ENCODE data around the gene TEF. TPM values are rescaled to one million over a fixed set of nuclear protein-coding genes. Genes with fewer than 3 reads are reported as not detected.
A peak's percentile ranks its signal among the peaks of the same experiment; 100 is the strongest.

Gene TEF
- total RNA-seq, 2 experiments from 2014 or later: 1.4 to 1.6 TPM

- ChIA-PET POLR2A (interaction anchor here (0.6 to 3.0 kb wide), 26 partner anchors 9 to 333 kb away, joined by 3 to 57 read pairs (median 4); partner anchors contain the start of genes ACO2, DESI1, PHF5A and PMM1), CTCF (interaction anchor here (0.5 to 2.4 kb wide), 8 partner anchors 21 to 653 kb away, joined by 3 to 18 read pairs (median 6); partner anchors contain the start of genes ACO2 and PHF5A)
- Mint-ChIP-seq H3K4me3 (peak overlapping the region; percentile 94), H3K27ac (peak overlapping the region; percentile 98), H3K27me3 (no peaks in the 10 kb centered on the region), H3K4me1 (ENCODE audit: low read depth) (peaks cover 24% of the 10 kb centered on the region), H3K9me3 (no peaks in the 10 kb centered on the region), H3K36me3 (peaks cover 19% of the 10 kb centered on the region)
- intact Hi-C loops (cut with micrococcal nuclease): loop anchor here (1.0 to 10.0 kb wide), 6 partner anchors 21 to 590 kb away; partner anchors contain the start of genes DESI1, EP300, PHF5A and POLR3H
- DNase-seq: peak; percentile 70
These were observed 65.9 kb downstream of the TEF start for GRCh38 chr22:41447435-41448188.

GRCh38 chr22:41448189-41448808 lies 66.6 kb downstream of the TEF start:
- Mint-ChIP-seq H3K27ac (peak overlapping the region; percentile 98), H3K9me3 (no peaks in the 10 kb centered on the region), H3K4me1 (ENCODE audit: low read depth) (peaks cover 17% of the 10 kb centered on the region), H3K4me3 (peak overlapping the region; percentile 94), H3K27me3 (no peaks in the 10 kb centered on the region), H3K36me3 (peaks cover 15% of the 10 kb centered on the region)
- ChIA-PET CTCF (interaction anchor here (0.6 to 1.8 kb wide), 8 partner anchors 20 to 204 kb away, joined by 3 to 12 read pairs (median 4); partner anchors contain the start of genes ACO2 and PHF5A), POLR2A (interaction anchor here (0.7 to 2.5 kb wide), 12 partner anchors 11 to 173 kb away, joined by 3 to 33 read pairs (median 4); partner anchors contain the start of genes ACO2, PHF5A, PMM1 and RANGAP1)
- peak; percentile 95 for DNase-seq
- intact Hi-C loops (cut with micrococcal nuclease): loop anchor here (1.0 to 10.0 kb wide), 6 partner anchors 20 to 591 kb away; partner anchors contain the start of genes DESI1, EP300, PHF5A and POLR3H

Other genes with a start within 250 kb of the TEF start
- gene L3MBTL2, start 176.6 kb upstream of the TEF start, total RNA-seq: 10 to 100 TPM; 27.3 to 31.0 TPM
- under 1 TPM; 0.12 to 0.21 TPM for gene CHADL, start 141.0 kb upstream of the TEF start, total RNA-seq
- 100 to 1,000 TPM; 154 to 156 TPM for gene RANGAP1, start 95.8 kb upstream of the TEF start, total RNA-seq
- 10 to 100 TPM; 37.7 to 39.3 TPM for gene ZC3H7B, start 80.4 kb upstream of the TEF start, total RNA-seq
- 10 to 100 TPM; 34.2 TPM for gene TOB2, start 64.9 kb downstream of the TEF start, total RNA-seq
- 10 to 100 TPM; 55.4 to 60.0 TPM for gene PHF5A, start 86.8 kb downstream of the TEF start, total RNA-seq
- 100 to 1,000 TPM; 103 to 105 TPM for gene ACO2, start 87.2 kb downstream of the TEF start, total RNA-seq
- gene POLR3H, start 162.5 kb downstream of the TEF start, total RNA-seq: 10 to 100 TPM; 23.3 to 23.8 TPM
- not detected for gene CSDC2, start 179.1 kb downstream of the TEF start, total RNA-seq
- gene PMM1, start 207.9 kb downstream of the TEF start, total RNA-seq: 10 to 100 TPM; 45.1 to 46.4 TPM
- 10 to 100 TPM; 55.5 to 57.9 TPM for gene DESI1, start 239.1 kb downstream of the TEF start, total RNA-seq
- gene XRCC6, start 239.4 kb downstream of the TEF start, total RNA-seq: 100 to 1,000 TPM; 403 to 409 TPM

Measured in activated CD4-positive, alpha-beta memory T cell treated with anti-CD3 and anti-CD28 coated beads for 36 hours (primary cell).